T-helper 1 cell treated with Interleukin-12 subunit alpha and Interleukin-12 subunit beta and Interleukin-4 antibody, amounts not matched to agents 30 μg/mL and 1 μg/mL, for 36 hours (primary cell): ENCODE results near the gene MYH11.
A peak's percentile ranks its signal among the peaks of the same experiment; 100 is the strongest.

Experiments
- H3K27ac Mint-ChIP-seq: one replicate; pipeline ENCODE4 v1.8.0; 2021; ENCODE audit warnings: mild to moderate bottlenecking, mixed read lengths
- H3K27me3 Mint-ChIP-seq: one replicate; pipeline ENCODE4 v1.8.0; 2021; ENCODE audit warnings: low read depth, mixed read lengths
- H3K36me3 Mint-ChIP-seq: one replicate; pipeline ENCODE4 v1.8.0; 2021; ENCODE audit warnings: low read depth, mixed read lengths
- H3K4me1 Mint-ChIP-seq: one replicate; pipeline ENCODE4 v1.8.0; 2021; ENCODE audit warnings: low read depth, mixed read lengths
- H3K4me3 Mint-ChIP-seq: one replicate; pipeline ENCODE4 v1.8.0; 2021; ENCODE audit warnings: mild to moderate bottlenecking, moderate library complexity, mixed read lengths
- H3K9me3 Mint-ChIP-seq: one replicate; pipeline ENCODE4 v1.8.0; 2021; ENCODE audit warnings: mixed read lengths

The MYH11 gene

DNA sequence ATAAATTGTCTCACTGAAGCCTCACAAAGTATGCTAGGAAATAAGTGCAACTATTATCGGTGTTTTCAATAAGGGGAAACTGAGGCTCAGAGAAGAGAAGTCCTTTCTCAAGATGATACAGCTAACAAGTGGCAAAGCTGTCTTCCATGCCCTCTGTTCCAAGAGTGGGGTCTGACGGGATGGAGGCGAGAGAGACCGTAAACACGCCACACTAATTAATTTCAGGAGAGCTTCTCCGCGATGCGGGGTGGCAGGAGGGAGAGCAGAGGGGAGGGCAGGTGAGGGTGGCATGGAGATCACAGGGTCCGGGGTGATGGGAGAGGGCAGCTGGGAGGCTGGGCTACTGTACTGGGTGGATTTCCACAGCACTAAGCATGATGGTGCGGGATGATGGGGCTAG lies 80.3 kb downstream of the MYH11 start:
- Mint-ChIP-seq H3K36me3 (no peaks in the 10 kb centered on the region), H3K9me3 (no peaks in the 10 kb centered on the region), H3K4me1 (no peaks in the 10 kb centered on the region), H3K27ac (no peak overlapping the region), H3K27me3 (peaks cover 10% of the 10 kb centered on the region), H3K4me3 (no peak overlapping the region)

DNA sequence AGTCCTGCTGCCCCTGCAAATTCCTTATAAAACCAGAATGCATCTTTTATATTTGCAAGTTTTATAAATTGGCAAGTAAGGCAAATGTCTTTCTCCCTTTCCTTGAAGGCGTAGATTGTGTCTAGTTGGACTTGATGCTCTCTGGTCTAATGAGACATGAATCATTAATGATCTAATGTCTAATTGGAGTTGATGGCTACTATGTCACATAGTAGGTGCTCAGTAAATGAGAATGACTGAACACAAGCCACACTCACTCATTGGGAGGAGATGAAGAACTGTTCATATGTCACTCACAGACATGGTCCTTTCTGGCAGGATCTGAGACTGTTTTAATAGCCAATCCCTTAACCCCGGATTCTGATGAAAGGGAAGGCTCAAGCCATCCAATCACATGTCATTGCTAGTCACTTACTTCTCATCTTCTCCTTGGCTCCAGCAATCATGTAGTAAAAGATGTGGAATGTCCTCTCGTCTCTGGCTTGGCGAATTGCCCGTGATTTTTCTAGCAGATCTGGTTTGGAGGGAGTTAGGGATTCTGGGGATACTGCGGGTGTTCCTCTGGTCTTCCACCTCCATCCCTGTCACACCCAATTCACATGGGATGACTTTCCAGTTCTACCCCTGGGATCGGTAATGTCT lies 81.0 kb downstream of the MYH11 start:
- Mint-ChIP-seq H3K4me3 (no peak overlapping the region), H3K4me1 (no peaks in the 10 kb centered on the region), H3K27me3 (peaks cover 10% of the 10 kb centered on the region), H3K36me3 (no peaks in the 10 kb centered on the region), H3K9me3 (no peaks in the 10 kb centered on the region), H3K27ac (no peak overlapping the region)

DNA sequence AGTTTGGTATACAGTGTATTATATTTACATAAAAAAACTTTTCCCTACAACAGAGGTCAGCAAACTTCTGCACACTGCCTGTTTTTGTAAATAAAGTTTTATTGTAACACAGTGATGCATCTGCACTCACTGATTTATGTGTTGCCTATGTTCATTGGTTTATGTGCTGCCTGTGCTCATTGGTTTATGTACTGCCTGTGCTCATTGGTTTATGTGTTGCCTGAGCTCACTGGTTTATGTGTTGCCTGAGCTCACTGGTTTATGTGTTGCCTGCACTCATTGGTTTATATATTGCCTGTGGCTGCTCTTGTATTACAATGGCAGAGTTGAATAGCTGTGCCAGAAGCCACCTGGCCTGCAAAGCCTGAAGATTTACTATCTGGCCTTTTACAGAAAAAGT lies 81.6 kb downstream of the MYH11 start:
- Mint-ChIP-seq H3K36me3 (no peaks in the 10 kb centered on the region), H3K9me3 (no peaks in the 10 kb centered on the region), H3K27me3 (peaks cover 10% of the 10 kb centered on the region), H3K27ac (no peak overlapping the region), H3K4me1 (no peaks in the 10 kb centered on the region), H3K4me3 (no peak overlapping the region)

DNA sequence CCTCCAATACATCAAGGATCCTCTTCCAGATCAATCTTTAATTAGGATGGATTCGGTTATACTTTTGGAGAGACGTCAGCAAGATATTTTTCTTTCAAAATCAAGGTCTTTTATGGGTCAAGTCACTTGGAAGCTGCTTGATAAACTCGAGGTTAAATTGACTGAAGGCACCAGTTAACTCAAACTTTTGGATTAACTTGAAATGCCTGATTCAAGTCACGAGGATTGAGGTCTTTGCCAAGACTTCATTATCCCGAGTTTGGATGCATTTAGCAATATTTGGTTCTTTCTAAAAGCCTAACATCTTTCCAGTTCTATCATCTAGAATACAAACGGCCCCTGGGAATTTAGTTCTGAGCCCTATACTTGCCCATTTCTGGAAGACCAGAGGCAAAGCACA lies 82.9 kb downstream of the MYH11 start:
- H3K36me3 Mint-ChIP-seq = no peaks in the 10 kb centered on the region
- H3K4me1 Mint-ChIP-seq = no peaks in the 10 kb centered on the region
- H3K9me3 Mint-ChIP-seq = no peaks in the 10 kb centered on the region
- H3K27ac Mint-ChIP-seq = no peak overlapping the region
- H3K4me3 Mint-ChIP-seq = no peak overlapping the region
- peaks cover 10% of the 10 kb centered on the region for H3K27me3 Mint-ChIP-seq

DNA sequence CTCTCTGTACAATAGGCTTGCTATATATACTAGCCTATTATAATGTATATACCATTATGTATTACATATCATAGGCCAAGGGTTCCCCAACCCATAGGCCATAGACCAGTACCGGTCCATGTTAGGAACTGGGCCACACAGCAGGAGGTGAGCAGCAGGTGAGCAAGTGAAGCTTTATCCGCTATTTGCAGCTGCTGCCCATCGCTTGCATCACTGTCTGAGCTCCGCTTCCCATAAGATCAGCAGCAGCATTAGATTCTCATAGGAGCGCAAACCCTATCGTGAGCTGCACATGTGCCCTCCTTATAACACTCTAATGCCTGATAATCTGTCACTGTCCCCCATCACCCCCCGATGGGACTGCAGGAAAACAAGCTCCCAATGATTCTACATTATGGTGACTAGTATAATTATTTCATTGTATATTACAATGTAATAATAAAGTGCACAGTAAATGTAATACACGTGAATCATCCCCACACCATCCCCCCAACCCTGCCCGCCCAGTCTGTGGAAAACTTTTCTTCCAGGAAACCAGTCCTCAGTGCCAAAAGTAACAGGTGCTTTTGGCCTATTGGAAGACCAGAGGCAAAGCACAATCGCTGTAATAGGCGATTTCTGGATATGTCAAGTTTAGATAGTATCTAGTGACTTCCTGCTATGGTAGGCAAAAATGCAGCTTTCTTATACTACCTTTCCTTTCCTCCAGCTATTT lies 84.1 kb downstream of the MYH11 start:
- Mint-ChIP-seq H3K36me3 (no peaks in the 10 kb centered on the region), H3K9me3 (no peaks in the 10 kb centered on the region), H3K27me3 (peaks cover 10% of the 10 kb centered on the region), H3K27ac (no peak overlapping the region), H3K4me3 (no peak overlapping the region), H3K4me1 (no peaks in the 10 kb centered on the region)

DNA sequence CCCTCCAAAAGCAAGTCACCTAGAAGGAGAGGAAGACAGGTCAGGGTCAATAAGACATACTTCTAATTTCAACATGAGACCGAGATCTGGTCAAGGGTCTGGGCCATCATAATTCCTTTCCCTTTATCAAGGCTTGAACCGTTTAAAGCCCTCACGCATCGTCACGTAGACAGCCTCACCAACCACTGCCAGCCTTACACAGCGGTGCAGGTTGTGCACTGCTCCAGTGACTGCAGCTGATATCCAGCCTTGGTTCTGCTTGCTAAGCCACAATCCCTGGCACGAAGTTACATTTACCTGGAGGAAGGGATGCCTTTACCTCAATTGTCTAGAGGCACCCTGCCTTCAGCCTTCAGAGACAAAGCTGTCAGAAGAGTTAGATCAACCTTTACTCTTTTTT lies 85.1 kb downstream of the MYH11 start:
- no peaks in the 10 kb centered on the region for H3K9me3 Mint-ChIP-seq
- H3K4me3 Mint-ChIP-seq = no peak overlapping the region
- no peaks in the 10 kb centered on the region for H3K36me3 Mint-ChIP-seq
- no peaks in the 10 kb centered on the region for H3K4me1 Mint-ChIP-seq
- no peak overlapping the region for H3K27ac Mint-ChIP-seq
- H3K27me3 Mint-ChIP-seq = peaks cover 10% of the 10 kb centered on the region

DNA sequence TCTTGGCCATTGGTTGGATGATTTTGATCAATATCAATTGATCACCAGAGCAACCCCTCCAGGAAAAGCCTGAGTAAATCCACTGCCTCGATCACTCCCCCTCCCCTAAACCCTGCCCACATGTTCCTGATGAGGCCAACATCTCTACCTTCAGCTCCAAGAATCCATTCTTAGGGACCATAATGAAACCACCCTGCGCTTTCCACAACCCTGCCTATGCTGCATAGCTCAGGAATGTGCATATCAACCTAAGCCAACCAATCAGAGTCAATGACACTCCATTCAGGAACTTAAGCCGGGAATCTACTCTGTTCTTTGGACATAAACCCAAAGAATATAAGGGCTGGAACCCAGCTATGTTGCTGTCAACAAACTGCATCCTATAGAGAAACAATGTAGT lies 86.3 kb downstream of the MYH11 start:
- peaks cover 2% of the 10 kb centered on the region for H3K4me1 Mint-ChIP-seq
- H3K27me3 Mint-ChIP-seq = peaks cover 7% of the 10 kb centered on the region
- H3K4me3 Mint-ChIP-seq = no peak overlapping the region
- H3K27ac Mint-ChIP-seq = no peak overlapping the region
- no peaks in the 10 kb centered on the region for H3K36me3 Mint-ChIP-seq
- no peaks in the 10 kb centered on the region for H3K9me3 Mint-ChIP-seq

DNA sequence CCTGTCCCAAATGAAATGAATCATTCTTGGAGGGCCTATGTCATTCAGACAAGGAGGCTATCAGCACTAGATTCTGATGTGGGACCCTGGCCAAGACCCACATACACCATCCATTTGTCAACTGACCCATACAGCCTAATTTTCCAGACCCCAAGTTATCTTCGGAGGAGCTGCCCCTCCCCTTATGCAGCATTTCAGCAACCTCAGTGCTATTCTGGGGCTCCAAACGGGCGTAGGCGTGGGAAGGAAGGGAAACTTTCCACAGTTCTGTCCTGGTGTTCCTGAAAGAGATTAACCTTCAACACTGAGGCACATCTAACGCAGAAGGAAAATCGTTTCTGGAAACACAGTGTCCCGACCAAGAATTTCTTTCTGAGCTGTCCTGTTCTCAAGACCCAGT lies 86.7 kb downstream of the MYH11 start:
- H3K36me3 Mint-ChIP-seq = no peaks in the 10 kb centered on the region
- H3K4me1 Mint-ChIP-seq = peaks cover 2% of the 10 kb centered on the region

DNA sequence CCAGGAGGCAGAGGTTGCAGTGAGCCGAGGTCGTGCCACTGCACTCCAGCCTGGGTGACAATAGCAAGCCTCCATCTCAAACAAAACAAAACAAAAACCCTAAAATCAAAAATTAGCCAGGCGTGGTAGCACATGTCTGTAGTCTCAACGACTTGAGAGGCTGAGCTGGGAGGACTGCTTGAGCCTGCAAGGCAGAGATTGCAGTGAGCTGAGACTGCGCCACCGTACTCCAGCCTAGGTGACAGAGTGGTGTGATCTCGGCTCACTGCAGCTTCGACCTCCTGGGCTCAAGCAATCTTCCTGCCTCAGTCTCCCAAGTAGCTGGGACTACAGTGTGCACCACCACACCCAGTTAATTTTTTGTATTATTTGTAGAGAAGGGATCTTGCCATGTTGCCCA lies 87.6 kb downstream of the MYH11 start:
- H3K36me3 Mint-ChIP-seq = no peaks in the 10 kb centered on the region
- H3K27me3 Mint-ChIP-seq = peaks cover 4% of the 10 kb centered on the region
- H3K4me1 Mint-ChIP-seq = peaks cover 2% of the 10 kb centered on the region
- no peak overlapping the region for H3K4me3 Mint-ChIP-seq
- no peak overlapping the region for H3K27ac Mint-ChIP-seq
- no peaks in the 10 kb centered on the region for H3K9me3 Mint-ChIP-seq

More for the DNA sequence above, 86.7 kb downstream of the MYH11 start:
- no peaks in the 10 kb centered on the region for H3K9me3 Mint-ChIP-seq
- no peak overlapping the region for H3K4me3 Mint-ChIP-seq
- H3K27me3 Mint-ChIP-seq = peaks cover 4% of the 10 kb centered on the region
- H3K27ac Mint-ChIP-seq = no peak overlapping the region

DNA sequence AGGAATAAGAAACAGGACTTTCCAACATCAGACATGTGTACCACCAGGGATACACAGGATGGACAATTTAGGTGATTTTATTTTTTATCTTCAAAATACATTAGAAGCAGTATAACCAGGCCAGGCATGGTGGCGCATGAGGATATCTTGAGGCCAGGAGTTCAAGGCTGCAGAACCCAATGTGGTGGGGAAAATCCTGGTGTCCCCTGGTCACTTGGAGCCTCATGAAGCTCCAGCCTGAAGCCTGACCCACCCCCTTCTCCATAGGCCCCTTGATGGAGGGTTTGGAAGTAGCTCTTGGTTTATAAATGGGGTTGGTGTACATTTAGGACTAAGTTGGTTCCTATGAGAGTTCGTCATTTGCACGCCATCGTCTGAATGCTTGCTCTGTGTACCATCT lies 88.6 kb downstream of the MYH11 start:
- Mint-ChIP-seq H3K4me3 (no peak overlapping the region), H3K27ac (no peak overlapping the region), H3K36me3 (no peaks in the 10 kb centered on the region), H3K9me3 (no peaks in the 10 kb centered on the region), H3K4me1 (peaks cover 2% of the 10 kb centered on the region), H3K27me3 (no peaks in the 10 kb centered on the region)

DNA sequence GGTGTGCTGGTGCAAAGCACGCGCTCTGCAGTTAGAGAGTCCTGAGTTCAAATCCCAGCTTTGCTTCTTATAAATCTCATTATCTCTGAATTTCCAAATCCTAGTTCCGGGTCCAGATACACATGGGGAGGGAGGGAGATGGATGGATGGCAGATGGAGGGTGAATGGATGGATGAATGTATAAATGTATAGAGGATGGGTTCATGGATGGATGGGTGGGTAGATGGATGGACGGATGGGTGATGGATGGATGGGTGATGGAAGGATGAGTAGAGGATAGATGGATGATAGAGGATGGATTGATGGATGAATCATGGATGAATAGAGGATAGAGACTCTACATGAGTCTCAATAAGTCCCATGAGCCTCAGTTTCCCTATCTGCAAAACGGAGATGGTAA lies 89.9 kb downstream of the MYH11 start:
- Mint-ChIP-seq H3K36me3 (no peaks in the 10 kb centered on the region), H3K4me3 (no peak overlapping the region), H3K9me3 (no peaks in the 10 kb centered on the region), H3K4me1 (peaks cover 2% of the 10 kb centered on the region), H3K27me3 (no peaks in the 10 kb centered on the region), H3K27ac (no peak overlapping the region)

DNA sequence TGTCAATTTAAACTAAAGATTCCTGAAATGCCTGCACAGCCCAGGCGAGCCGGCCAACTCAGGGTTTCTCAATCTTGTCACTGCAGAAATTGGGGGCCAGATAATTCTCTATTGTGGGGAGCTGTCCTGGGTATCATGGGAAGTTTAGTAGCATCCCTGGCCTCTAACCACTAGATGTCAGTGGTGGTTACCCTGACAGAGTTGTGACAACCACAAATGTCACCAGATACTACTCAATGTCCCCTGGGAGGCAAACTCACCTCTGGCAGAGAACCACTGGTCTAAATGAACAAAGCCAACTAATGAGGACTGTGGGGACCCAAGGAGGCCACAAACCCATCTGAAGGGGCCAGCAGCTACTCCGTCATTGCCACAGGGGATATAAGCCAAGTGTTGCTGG lies 90.9 kb downstream of the MYH11 start:
- H3K36me3 Mint-ChIP-seq = no peaks in the 10 kb centered on the region
- H3K27ac Mint-ChIP-seq = peak overlapping the region; percentile 27
- H3K27me3 Mint-ChIP-seq = no peaks in the 10 kb centered on the region
- no peak overlapping the region for H3K4me3 Mint-ChIP-seq
- H3K9me3 Mint-ChIP-seq = no peaks in the 10 kb centered on the region
- peaks cover 2% of the 10 kb centered on the region for H3K4me1 Mint-ChIP-seq

DNA sequence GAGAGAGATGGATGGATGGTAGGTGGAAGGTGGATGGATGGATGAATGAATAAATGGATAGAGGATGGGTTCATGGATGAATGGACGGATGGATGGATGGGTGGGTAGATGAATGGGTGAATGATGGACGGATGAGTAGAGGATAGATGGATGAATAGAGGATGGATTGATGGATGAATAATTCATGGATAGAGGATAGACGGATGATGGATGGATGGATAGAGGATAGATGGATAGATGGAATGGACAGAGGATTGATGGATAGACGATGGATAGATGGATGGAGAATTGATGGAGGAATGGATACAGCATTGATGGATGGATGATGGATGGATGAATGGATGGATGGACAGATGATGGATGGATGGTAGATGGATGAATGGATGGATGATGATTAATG lies 91.7 kb downstream of the MYH11 start:
- peaks cover 3% of the 10 kb centered on the region for H3K27me3 Mint-ChIP-seq
- no peak overlapping the region for H3K27ac Mint-ChIP-seq
- H3K4me1 Mint-ChIP-seq = peaks cover 2% of the 10 kb centered on the region
- no peaks in the 10 kb centered on the region for H3K9me3 Mint-ChIP-seq
- no peak overlapping the region for H3K4me3 Mint-ChIP-seq
- H3K36me3 Mint-ChIP-seq = no peaks in the 10 kb centered on the region

DNA sequence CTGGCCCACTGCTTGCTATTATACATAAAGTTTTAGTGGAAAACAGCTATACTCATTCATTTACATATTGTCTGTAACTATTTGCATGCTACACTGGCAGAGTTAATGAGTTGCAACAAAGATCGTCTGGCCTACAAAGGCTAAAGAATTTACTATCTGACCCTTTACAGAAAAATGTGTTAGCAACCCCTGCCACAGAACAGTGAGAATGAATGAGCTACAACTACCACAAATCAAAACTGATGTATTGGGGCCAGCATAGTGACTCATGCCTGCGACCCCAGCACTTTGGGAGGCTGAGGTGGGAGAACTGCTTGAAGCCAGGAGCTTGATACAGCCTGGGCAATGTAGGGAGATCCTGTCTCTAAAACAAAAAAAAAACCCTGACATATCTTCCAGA lies 92.7 kb downstream of the MYH11 start:
- no peaks in the 10 kb centered on the region for H3K9me3 Mint-ChIP-seq
- H3K36me3 Mint-ChIP-seq = no peaks in the 10 kb centered on the region
- H3K4me1 Mint-ChIP-seq = peaks cover 2% of the 10 kb centered on the region
- H3K27ac Mint-ChIP-seq = no peak overlapping the region
- no peak overlapping the region for H3K4me3 Mint-ChIP-seq
- H3K27me3 Mint-ChIP-seq = peaks cover 5% of the 10 kb centered on the region

DNA sequence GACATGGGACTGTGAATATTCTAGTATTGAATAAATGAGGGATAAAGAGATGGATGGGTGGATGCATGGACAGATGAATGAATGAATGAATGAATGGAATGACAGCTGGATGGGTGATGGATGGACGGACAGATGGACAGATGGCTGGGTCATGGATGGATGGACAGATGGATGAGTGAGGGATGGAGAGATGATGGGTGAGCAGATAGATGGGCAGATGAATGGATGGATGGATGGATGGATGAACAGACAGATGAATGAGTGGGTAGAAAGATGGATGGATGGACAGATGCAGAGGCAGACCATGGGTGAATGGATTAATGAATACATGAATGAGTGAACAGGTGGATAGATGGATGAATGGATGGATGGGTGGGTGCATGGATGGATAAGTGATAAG lies 96.7 kb downstream of the MYH11 start:
- H3K36me3 Mint-ChIP-seq = no peaks in the 10 kb centered on the region
- peaks cover 2% of the 10 kb centered on the region for H3K4me1 Mint-ChIP-seq
- H3K9me3 Mint-ChIP-seq = no peaks in the 10 kb centered on the region
- peaks cover 5% of the 10 kb centered on the region for H3K27me3 Mint-ChIP-seq
- H3K27ac Mint-ChIP-seq = no peak overlapping the region
- no peak overlapping the region for H3K4me3 Mint-ChIP-seq
